ENCODE results near the gene TFCP2.

- no peak for TF ChIP-seq CTCF (IDR thresholded peaks at IDR 0.05)
- no peak for TF ChIP-seq POLR2A (IDR thresholded peaks at IDR 0.05)
Observed at GRCh38 chr12:51139292-51139844, 33.6 kb downstream of the TFCP2 start.
